ENCODE results near the gene TWSG1. TPM values are rescaled to one million over a fixed set of nuclear protein-coding genes. Genes with fewer than 3 reads are reported as not detected.
A peak's percentile ranks its signal among the peaks of the same experiment; 100 is the strongest.
"Not testable (repeated sequence)": the region's sequence is repeated elsewhere in the genome, so short reads cannot be mapped to it uniquely, and the experiment has no call there.

Gene TWSG1
- total RNA-seq, 1 donor from 2014 or later, result 45.4 TPM

DNA sequence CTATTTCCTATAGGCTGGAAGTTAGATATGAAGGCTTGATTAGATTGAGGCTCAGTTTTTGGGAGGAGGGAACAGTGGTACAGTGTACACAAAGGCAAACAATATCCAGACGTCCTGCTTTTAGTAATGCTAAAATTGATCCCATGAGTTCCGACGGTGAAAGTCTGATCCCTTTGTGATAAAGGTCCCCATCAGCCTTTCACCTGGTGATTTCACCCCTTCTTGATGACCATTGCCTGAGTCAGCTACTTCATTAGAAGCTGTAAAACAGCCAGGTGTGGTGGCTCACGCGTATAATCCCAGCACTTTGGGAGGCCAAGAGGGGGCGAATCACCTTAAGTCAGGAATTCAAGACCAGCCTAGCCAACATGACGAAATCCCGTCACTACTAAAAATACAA, 29.7 kb downstream of the TWSG1 start:
- no peaks in the 10 kb centered on the region for H3K4me1 ChIP-seq
- no peak overlapping the region for H3K27ac ChIP-seq
- peaks cover 0 to 5% of the 10 kb centered on the region in 2 donors for H3K36me3 ChIP-seq
- H3K27me3 ChIP-seq, result no peaks in the 10 kb centered on the region
- TF ChIP-seq POLR2A (IDR thresholded peaks at IDR 0.05) (no peak), POLR2AphosphoS5 (IDR thresholded peaks at IDR 0.05; ENCODE audit: insufficient read depth in 1 of 2, low read depth in 1 of 2) (no peak), CTCF (IDR thresholded peaks at IDR 0.05) (no peak)
- no peak for DNase-seq (ENCODE audit: extremely low spot score in 2 of 2)
- intact Hi-C loops (cut with DNase I), result no loop called here
- no peaks in the 10 kb centered on the region for H3K9me3 ChIP-seq
- no peak overlapping the region for H3K4me3 ChIP-seq

GRCh38 chr18:9365406-9365805, 30.8 kb downstream of the TWSG1 start:
- TF ChIP-seq POLR2AphosphoS5 (IDR thresholded peaks at IDR 0.05; ENCODE audit: insufficient read depth in 1 of 2, low read depth in 1 of 2), result no peak
- no peak for TF ChIP-seq POLR2A (IDR thresholded peaks at IDR 0.05)
- no peak for TF ChIP-seq CTCF (IDR thresholded peaks at IDR 0.05)
- intact Hi-C loops (cut with DNase I), result no loop called here
- no peaks in the 10 kb centered on the region for H3K4me1 ChIP-seq
- no peaks in the 10 kb centered on the region for H3K27me3 ChIP-seq
- no peak overlapping the region for H3K4me3 ChIP-seq
- no peaks in the 10 kb centered on the region for H3K9me3 ChIP-seq
- no peak overlapping the region for H3K27ac ChIP-seq
- peaks cover 0 to 5% of the 10 kb centered on the region in 2 donors for H3K36me3 ChIP-seq
- no peak for DNase-seq (ENCODE audit: extremely low spot score in 2 of 2)

GRCh38 chr18:9366126-9366714, 31.6 kb downstream of the TWSG1 start:
- TF ChIP-seq POLR2A (IDR thresholded peaks at IDR 0.05), result no peak
- TF ChIP-seq POLR2AphosphoS5 (IDR thresholded peaks at IDR 0.05; ENCODE audit: insufficient read depth in 1 of 2, low read depth in 1 of 2), result peak in 1 of 2 donors; percentile 85
- TF ChIP-seq CTCF (IDR thresholded peaks at IDR 0.05), result peak in 1 of 3 experiments; percentile 22
- Histone ChIP-seq H3K9me3 (no peaks in the 10 kb centered on the region), H3K27ac (no peak overlapping the region), H3K4me3 (no peak overlapping the region), H3K27me3 (no peaks in the 10 kb centered on the region), H3K36me3 (peaks cover 0 to 5% of the 10 kb centered on the region in 2 donors), H3K4me1 (no peaks in the 10 kb centered on the region)
- DNase-seq (ENCODE audit: extremely low spot score in 2 of 2), result no peak
- intact Hi-C loops (cut with DNase I), result no loop called here

DNA sequence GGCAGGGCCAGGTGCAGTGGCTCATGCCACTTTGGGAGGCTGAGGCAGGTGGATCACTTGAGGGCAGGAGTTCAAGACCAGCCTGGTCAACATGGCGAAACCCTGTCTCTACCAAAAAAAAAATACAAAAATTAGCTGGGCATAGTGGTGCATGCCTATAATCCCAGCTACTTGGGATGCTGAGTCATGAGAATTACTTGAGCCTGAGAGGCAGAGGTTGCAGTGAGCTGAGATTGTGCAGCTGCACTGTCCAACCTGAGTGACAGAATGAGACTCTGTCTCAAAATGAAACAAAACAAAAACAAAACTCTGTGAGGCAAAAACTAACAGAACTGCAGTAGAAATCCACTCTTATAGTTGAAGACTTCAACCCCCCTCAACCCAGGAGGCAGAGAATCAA, 38.7 kb downstream of the TWSG1 start:
- H3K4me1 ChIP-seq, result not testable (repeated sequence)

GRCh38 chr18:9379118-9379517, 44.5 kb downstream of the TWSG1 start:
- intact Hi-C loops (cut with DNase I), result no loop called here
- H3K9me3 ChIP-seq, result no peaks in the 10 kb centered on the region
- no peak overlapping the region for H3K27ac ChIP-seq

More for the DNA sequence above, 38.7 kb downstream of the TWSG1 start:
- H3K27ac ChIP-seq; intact Hi-C loops (cut with DNase I); H3K27me3 ChIP-seq; H3K4me3 ChIP-seq; H3K36me3 ChIP-seq; H3K9me3 ChIP-seq; DNase-seq (ENCODE audit: extremely low spot score in 2 of 2): not testable (repeated sequence)

DNA sequence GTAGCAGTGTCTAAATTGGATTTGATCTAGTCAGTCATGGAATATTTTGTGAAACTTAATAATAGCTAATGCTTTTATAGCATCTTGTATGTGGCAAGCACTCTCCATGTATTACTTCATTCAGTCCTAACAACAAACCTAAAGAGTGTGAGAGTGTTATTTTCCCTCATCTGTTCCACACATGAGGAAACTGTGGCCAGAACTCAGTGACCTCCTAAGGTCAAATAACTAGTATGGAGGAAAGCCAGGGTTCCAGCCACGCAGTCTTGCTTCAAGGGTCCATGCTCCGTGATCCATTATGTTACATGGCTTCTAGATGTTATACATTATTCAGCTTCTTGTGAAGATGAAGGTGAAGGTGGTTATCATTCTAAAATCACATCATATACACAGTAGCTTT, 45.5 kb downstream of the TWSG1 start:
- TF ChIP-seq POLR2AphosphoS5 (IDR thresholded peaks at IDR 0.05; ENCODE audit: insufficient read depth in 1 of 2, low read depth in 1 of 2), result no peak
- no peak for TF ChIP-seq POLR2A (IDR thresholded peaks at IDR 0.05)
- no peak for TF ChIP-seq CTCF (IDR thresholded peaks at IDR 0.05)
- no peaks in the 10 kb centered on the region for H3K36me3 ChIP-seq
- no peaks in the 10 kb centered on the region for H3K27me3 ChIP-seq
- H3K9me3 ChIP-seq, result no peaks in the 10 kb centered on the region
- no peaks in the 10 kb centered on the region for H3K4me1 ChIP-seq
- intact Hi-C loops (cut with DNase I), result no loop called here
- no peak for DNase-seq (ENCODE audit: extremely low spot score in 2 of 2)
- peak overlapping the region; percentile 40 for H3K27ac ChIP-seq
- no peak overlapping the region for H3K4me3 ChIP-seq

More at GRCh38 chr18:9379118-9379517, 44.5 kb downstream of the TWSG1 start:
- Histone ChIP-seq H3K4me1 (no peaks in the 10 kb centered on the region), H3K27me3 (no peaks in the 10 kb centered on the region), H3K36me3 (no peaks in the 10 kb centered on the region), H3K4me3 (no peak overlapping the region)
- TF ChIP-seq POLR2AphosphoS5 (IDR thresholded peaks at IDR 0.05; ENCODE audit: insufficient read depth in 1 of 2, low read depth in 1 of 2), result no peak
- DNase-seq (ENCODE audit: extremely low spot score in 2 of 2), result no peak

Measured in vagina (tissue), 2 donors.